ENCODE results near the gene DNAH8. TPM values are rescaled to one million over a fixed set of nuclear protein-coding genes. Genes with fewer than 3 reads are reported as not detected.

DNAH8 gene
- total RNA-seq, 1 experiment from 2014 or later, result not detected

DNA sequence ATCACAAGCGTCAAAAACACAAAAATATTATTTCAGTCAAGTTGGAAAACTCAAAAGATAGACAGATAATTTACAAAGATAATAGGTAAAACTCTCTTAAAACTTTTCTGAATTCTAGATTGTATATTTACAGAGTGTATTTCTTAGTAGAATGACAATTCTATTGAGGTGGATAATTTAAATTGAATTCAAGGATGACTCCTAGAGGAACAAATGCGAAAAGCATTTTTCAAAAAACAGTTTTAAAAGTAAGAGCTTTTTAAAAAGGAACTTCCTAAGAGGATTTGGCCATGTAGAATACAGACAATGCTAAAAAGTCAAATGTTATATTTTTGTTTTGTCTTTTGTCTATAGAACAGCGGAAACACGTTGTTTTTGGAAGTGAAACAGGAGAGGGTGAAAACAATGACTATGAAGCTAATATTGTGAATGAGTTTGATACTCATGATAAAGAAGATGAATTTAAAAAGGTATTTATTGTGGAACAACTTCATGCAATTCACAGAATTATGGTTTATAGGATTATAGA is 90.1 kb downstream of the DNAH8 start:
- no peaks in the 10 kb centered on the region for H3K9me3 ChIP-seq (ENCODE audit: control insufficient read depth, insufficient read depth, low read depth, low read length)
- intact Hi-C loops (cut with micrococcal nuclease; ENCODE audit: unreplicated experiment), result no loop called here

DNA sequence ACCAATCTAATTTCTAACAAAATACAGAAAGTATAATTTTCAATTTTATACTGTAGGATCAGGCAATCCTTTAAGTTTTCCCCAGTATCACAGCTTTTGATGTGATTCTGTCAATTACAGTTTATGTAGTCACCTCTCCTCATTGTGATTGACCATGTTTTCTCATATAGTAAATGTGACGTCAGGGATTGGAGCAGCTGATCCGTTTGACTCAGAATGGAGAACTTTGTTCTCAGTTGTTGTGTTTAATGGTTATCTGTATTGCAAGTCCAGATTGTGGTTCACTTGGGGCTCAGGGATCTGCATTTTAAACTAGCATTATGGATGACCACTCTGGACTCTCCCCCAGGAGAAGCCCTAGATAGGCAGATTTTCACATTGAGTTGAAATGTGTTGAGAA is 90.6 kb downstream of the DNAH8 start:
- CTCF ChIA-PET, result no interaction called here
- Histone ChIP-seq H3K9me3 (ENCODE audit: control insufficient read depth, insufficient read depth, low read depth, low read length) (no peaks in the 10 kb centered on the region), H3K27me3 (ENCODE audit: control insufficient read depth, insufficient read depth, low read length) (peaks cover 31% of the 10 kb centered on the region), H3K4me3 (ENCODE audit: low read depth in 2 of 2, low read length in 2 of 2) (no peak overlapping the region), H3K36me3 (ENCODE audit: control insufficient read depth, insufficient read depth, low read length) (no peaks in the 10 kb centered on the region), H3K27ac (ENCODE audit: low read length) (no peak overlapping the region), H3K4me1 (ENCODE audit: control insufficient read depth, insufficient read depth, low read length) (no peaks in the 10 kb centered on the region)
- intact Hi-C loops (cut with micrococcal nuclease; ENCODE audit: unreplicated experiment) (no loop called here), in situ Hi-C loops (cut with HindIII; ENCODE audit: low pct_unique_long_range_greater_than_20kb, low sequenced_read_pairs) (no loop called here)
- POLR2A ChIA-PET, result no interaction called here
- ATAC-seq (no peak), DNase-seq (ENCODE audit: low read depth, low spot score) (no peak)
- no TSS peak for BruUV-seq (replicated peaks)
- TF ChIP-seq TCF7L2 (IDR thresholded peaks at IDR 0.05; ENCODE audit: low read depth, low read length), result no peak

More for the DNA sequence above, 90.1 kb downstream of the DNAH8 start:
- peaks cover 31% of the 10 kb centered on the region for H3K27me3 ChIP-seq (ENCODE audit: control insufficient read depth, insufficient read depth, low read length)
- no peak overlapping the region for H3K4me3 ChIP-seq (ENCODE audit: low read depth in 2 of 2, low read length in 2 of 2)
- DNase-seq (ENCODE audit: low read depth, low spot score) (no peak), ATAC-seq (no peak)
- in situ Hi-C loops (cut with HindIII; ENCODE audit: low pct_unique_long_range_greater_than_20kb, low sequenced_read_pairs), result no loop called here
- H3K36me3 ChIP-seq (ENCODE audit: control insufficient read depth, insufficient read depth, low read length), result no peaks in the 10 kb centered on the region
- no peak overlapping the region for H3K27ac ChIP-seq (ENCODE audit: low read length)
- no peaks in the 10 kb centered on the region for H3K4me1 ChIP-seq (ENCODE audit: control insufficient read depth, insufficient read depth, low read length)
- ChIA-PET POLR2A (no interaction called here), CTCF (no interaction called here)
- BruUV-seq (replicated peaks), result no TSS peak
- TF ChIP-seq, protein P1, sequence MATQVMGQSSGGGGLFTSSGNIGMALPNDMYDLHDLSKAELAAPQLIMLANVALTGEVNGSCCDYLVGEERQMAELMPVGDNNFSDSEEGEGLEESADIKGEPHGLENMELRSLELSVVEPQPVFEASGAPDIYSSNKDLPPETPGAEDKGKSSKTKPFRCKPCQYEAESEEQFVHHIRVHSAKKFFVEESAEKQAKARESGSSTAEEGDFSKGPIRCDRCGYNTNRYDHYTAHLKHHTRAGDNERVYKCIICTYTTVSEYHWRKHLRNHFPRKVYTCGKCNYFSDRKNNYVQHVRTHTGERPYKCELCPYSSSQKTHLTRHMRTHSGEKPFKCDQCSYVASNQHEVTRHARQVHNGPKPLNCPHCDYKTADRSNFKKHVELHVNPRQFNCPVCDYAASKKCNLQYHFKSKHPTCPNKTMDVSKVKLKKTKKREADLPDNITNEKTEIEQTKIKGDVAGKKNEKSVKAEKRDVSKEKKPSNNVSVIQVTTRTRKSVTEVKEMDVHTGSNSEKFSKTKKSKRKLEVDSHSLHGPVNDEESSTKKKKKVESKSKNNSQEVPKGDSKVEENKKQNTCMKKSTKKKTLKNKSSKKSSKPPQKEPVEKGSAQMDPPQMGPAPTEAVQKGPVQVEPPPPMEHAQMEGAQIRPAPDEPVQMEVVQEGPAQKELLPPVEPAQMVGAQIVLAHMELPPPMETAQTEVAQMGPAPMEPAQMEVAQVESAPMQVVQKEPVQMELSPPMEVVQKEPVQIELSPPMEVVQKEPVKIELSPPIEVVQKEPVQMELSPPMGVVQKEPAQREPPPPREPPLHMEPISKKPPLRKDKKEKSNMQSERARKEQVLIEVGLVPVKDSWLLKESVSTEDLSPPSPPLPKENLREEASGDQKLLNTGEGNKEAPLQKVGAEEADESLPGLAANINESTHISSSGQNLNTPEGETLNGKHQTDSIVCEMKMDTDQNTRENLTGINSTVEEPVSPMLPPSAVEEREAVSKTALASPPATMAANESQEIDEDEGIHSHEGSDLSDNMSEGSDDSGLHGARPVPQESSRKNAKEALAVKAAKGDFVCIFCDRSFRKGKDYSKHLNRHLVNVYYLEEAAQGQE (IDR thresholded peaks at IDR 0.05; ENCODE audit: insufficient read depth in 1 of 2, low read depth in 2 of 2, low read length in 1 of 2), result no peak
- TF ChIP-seq SIN3A (IDR thresholded peaks at IDR 0.05; ENCODE audit: borderline replicate concordance, insufficient read depth, low read depth, low read length), result no peak
- no peak for TF ChIP-seq POLR2AphosphoS5 (IDR thresholded peaks at IDR 0.05; ENCODE audit: low read depth, low read length)
- TF ChIP-seq, protein P2, sequence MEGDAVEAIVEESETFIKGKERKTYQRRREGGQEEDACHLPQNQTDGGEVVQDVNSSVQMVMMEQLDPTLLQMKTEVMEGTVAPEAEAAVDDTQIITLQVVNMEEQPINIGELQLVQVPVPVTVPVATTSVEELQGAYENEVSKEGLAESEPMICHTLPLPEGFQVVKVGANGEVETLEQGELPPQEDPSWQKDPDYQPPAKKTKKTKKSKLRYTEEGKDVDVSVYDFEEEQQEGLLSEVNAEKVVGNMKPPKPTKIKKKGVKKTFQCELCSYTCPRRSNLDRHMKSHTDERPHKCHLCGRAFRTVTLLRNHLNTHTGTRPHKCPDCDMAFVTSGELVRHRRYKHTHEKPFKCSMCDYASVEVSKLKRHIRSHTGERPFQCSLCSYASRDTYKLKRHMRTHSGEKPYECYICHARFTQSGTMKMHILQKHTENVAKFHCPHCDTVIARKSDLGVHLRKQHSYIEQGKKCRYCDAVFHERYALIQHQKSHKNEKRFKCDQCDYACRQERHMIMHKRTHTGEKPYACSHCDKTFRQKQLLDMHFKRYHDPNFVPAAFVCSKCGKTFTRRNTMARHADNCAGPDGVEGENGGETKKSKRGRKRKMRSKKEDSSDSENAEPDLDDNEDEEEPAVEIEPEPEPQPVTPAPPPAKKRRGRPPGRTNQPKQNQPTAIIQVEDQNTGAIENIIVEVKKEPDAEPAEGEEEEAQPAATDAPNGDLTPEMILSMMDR (IDR thresholded peaks at IDR 0.05), result no peak
- no peak for TF ChIP-seq TCF7L2 (IDR thresholded peaks at IDR 0.05; ENCODE audit: low read depth, low read length)

DNA sequence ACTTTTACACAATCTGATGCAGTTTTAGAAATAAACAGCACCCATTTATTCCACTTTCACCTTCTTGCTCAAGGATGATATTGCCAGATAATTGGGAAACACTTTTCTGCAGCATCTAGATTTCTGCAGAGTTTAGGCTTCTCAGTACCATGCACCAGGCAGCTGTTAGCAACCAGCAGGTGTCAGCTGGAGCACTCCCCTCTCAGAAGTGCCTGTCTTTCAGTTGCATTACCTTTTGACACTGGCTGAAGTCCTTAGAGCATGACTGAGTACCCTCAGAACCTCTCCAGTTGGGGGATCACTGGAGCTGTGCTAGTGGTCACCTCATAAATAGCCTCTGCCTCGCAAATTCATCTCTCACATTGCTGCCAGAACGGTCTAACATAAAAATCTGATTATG is 91.2 kb downstream of the DNAH8 start:
- no peaks in the 10 kb centered on the region for H3K4me1 ChIP-seq (ENCODE audit: control insufficient read depth, insufficient read depth, low read length)
- H3K27ac ChIP-seq (ENCODE audit: low read length), result no peak overlapping the region
- ChIA-PET POLR2A (no interaction called here), CTCF (no interaction called here)
- no peak; the same call in 1 of the 2 replicates for ATAC-seq
- no peaks in the 10 kb centered on the region for H3K36me3 ChIP-seq (ENCODE audit: control insufficient read depth, insufficient read depth, low read length)
- H3K4me3 ChIP-seq (ENCODE audit: low read depth in 2 of 2, low read length in 2 of 2), result no peak overlapping the region
- in situ Hi-C loops (cut with HindIII; ENCODE audit: low pct_unique_long_range_greater_than_20kb, low sequenced_read_pairs), result no loop called here
- peaks cover 31% of the 10 kb centered on the region for H3K27me3 ChIP-seq (ENCODE audit: control insufficient read depth, insufficient read depth, low read length)
- no TSS peak for BruUV-seq (replicated peaks)
- H3K9me3 ChIP-seq (ENCODE audit: control insufficient read depth, insufficient read depth, low read depth, low read length), result no peaks in the 10 kb centered on the region
- DNase-seq (ENCODE audit: low read depth, low spot score), result no peak
- intact Hi-C loops (cut with micrococcal nuclease; ENCODE audit: unreplicated experiment), result no loop called here
- TF ChIP-seq POLR2AphosphoS5 (IDR thresholded peaks at IDR 0.05; ENCODE audit: low read depth, low read length), result no peak
- TF ChIP-seq SIN3A (IDR thresholded peaks at IDR 0.05; ENCODE audit: borderline replicate concordance, insufficient read depth, low read depth, low read length), result no peak
- TF ChIP-seq TCF7L2 (IDR thresholded peaks at IDR 0.05; ENCODE audit: low read depth, low read length), result no peak
- TF ChIP-seq, protein P1 (IDR thresholded peaks at IDR 0.05; ENCODE audit: insufficient read depth in 1 of 2, low read depth in 2 of 2, low read length in 1 of 2), result no peak
- TF ChIP-seq, protein P2 (IDR thresholded peaks at IDR 0.05), result no peak

Measured in Panc1 (cell line).